OCI-LY3 (cell line): Measurements from ENCODE around the gene CLEC17A.
"Not testable (repeated sequence)": the region's sequence is repeated elsewhere in the genome, so short reads cannot be mapped to it uniquely, and the experiment has no call there.

Experiments
- H2AFZ ChIP-seq: fragments of 200-600, 300-600 bp; shearing (Covaris generic); 2 replicates; pipeline ENCODE4 v1.6.0; 2014; ENCODE audit warnings: antibody characterized with exemption, low read depth, low read length
- H3K27ac ChIP-seq: fragments of 200-600, 300-600 bp; sonication (generic); 2 replicates; pipeline ENCODE4 v1.5.1; 2014; ENCODE audit warnings: mild to moderate bottlenecking, low read length, moderate library complexity, mixed read lengths
- H3K27me3 ChIP-seq: fragments of 200-600, 300-600 bp; sonication (generic); 2 replicates; pipeline ENCODE4 v1.6.1; 2014; ENCODE audit warnings: low read depth, low read length, mixed read lengths
- H3K36me3 ChIP-seq: fragments of 200-600, 300-600 bp; sonication (generic); replicated peaks from 2 replicates; pipeline ENCODE3; 2014; ENCODE audit warnings: low read depth, low read length, mixed read lengths
- H3K4me1 ChIP-seq: fragments of 300-600, 200-600 bp; sonication (generic); 2 replicates; pipeline ENCODE4 v1.6.1; 2014; ENCODE audit warnings: low read length, mixed read lengths
- H3K4me2 ChIP-seq: fragments of 200-600, 300-600 bp; sonication (generic); 2 replicates; pipeline ENCODE4 v1.6.1; 2014; ENCODE audit warnings: low read length, mixed read lengths
- H3K4me3 ChIP-seq: fragments of 300-600, 200-600 bp; sonication (generic); 2 replicates; pipeline ENCODE4 v1.5.1; 2014; ENCODE audit warnings: antibody characterized with exemption, mild to moderate bottlenecking, low read length, moderate library complexity
- H3K79me2 ChIP-seq: fragments of 300-600, 200-600 bp; shearing (Covaris generic); 2 replicates; pipeline ENCODE4 v1.6.1; 2014; ENCODE audit warnings: mild to moderate bottlenecking, low read length, mixed read lengths
- H3K9ac ChIP-seq: fragments of 300-600, 200-600 bp; shearing (Covaris generic); 2 replicates; pipeline ENCODE4 v1.6.0; 2014; ENCODE audit warnings: mild to moderate bottlenecking, low read length, moderate library complexity
- H3K9me3 ChIP-seq: fragments of 200-600, 300-600 bp; shearing (Covaris generic); 2 replicates; pipeline ENCODE4 v1.6.1; 2014; ENCODE audit warnings: low read length, mixed read lengths; ENCODE audit not compliant: insufficient read depth
- H4K20me1 ChIP-seq: fragments of 200-600, 300-600 bp; sonication (generic); 2 replicates; pipeline ENCODE4 v1.6.1; 2016; ENCODE audit warnings: low read length, mixed read lengths; ENCODE audit not compliant: insufficient read depth
- EZH2phosphoT487 ChIP-seq: fragments of 200-600 bp; shearing (Covaris generic); IDR thresholded peaks from 2 replicates; pipeline ENCODE4 v1.6.1; 2018; ENCODE audit warnings: antibody characterized with exemption, mixed run types, low read depth
- TF ChIP-seq, protein P1 (sequence below): fragments of 200-600, 300-600 bp; sonication (generic); IDR thresholded peaks from 2 replicates; pipeline ENCODE4 v1.5.1; 2014; ENCODE audit warnings: antibody characterized with exemption, low read length, low read depth

Gene CLEC17A

DNA sequence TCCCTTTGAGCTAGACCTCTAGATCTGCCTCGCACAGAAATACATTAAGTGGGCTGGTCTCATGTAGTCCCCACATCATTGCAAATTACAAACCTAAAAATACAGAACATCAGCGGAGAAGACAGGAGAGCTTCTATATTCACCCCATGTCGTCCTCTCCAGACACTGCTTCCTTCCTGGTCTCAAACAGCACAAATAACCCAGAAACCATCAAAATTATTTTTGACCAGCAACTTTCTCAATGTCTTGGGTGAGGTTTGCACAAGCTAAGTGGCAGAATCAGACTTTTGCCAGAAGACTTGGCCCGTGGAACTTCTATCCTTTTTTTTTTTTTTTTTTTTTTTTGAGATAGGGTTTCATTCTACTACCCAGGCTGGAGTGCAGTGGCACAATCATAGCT is 28.2 kb downstream of the CLEC17A start:
- Histone ChIP-seq H2AFZ (no peak overlapping the region), H3K9ac (no peak overlapping the region), H3K79me2 (no peaks in the 10 kb centered on the region), H3K9me3 (no peaks in the 10 kb centered on the region), H3K27me3 (no peaks in the 10 kb centered on the region), H3K36me3 (peaks cover 45% of the 10 kb centered on the region), H3K27ac (no peak overlapping the region), H4K20me1 (no peaks in the 10 kb centered on the region), H3K4me3 (no peak overlapping the region), H3K4me1 (peaks cover 28% of the 10 kb centered on the region), H3K4me2 (no peak overlapping the region)
- TF ChIP-seq, protein P1, sequence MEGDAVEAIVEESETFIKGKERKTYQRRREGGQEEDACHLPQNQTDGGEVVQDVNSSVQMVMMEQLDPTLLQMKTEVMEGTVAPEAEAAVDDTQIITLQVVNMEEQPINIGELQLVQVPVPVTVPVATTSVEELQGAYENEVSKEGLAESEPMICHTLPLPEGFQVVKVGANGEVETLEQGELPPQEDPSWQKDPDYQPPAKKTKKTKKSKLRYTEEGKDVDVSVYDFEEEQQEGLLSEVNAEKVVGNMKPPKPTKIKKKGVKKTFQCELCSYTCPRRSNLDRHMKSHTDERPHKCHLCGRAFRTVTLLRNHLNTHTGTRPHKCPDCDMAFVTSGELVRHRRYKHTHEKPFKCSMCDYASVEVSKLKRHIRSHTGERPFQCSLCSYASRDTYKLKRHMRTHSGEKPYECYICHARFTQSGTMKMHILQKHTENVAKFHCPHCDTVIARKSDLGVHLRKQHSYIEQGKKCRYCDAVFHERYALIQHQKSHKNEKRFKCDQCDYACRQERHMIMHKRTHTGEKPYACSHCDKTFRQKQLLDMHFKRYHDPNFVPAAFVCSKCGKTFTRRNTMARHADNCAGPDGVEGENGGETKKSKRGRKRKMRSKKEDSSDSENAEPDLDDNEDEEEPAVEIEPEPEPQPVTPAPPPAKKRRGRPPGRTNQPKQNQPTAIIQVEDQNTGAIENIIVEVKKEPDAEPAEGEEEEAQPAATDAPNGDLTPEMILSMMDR = no peak
- no peak for TF ChIP-seq EZH2phosphoT487

GRCh38 chr19:14612242-14612641 is 29.4 kb downstream of the CLEC17A start:
- not testable (repeated sequence) for H4K20me1 ChIP-seq, H3K79me2 ChIP-seq, H3K27me3 ChIP-seq, H3K4me3 ChIP-seq, H2AFZ ChIP-seq, H3K9ac ChIP-seq, H3K9me3 ChIP-seq, H3K4me2 ChIP-seq, H3K27ac ChIP-seq
- Histone ChIP-seq H3K4me1 (peaks cover 30% of the 10 kb centered on the region), H3K36me3 (peaks cover 43% of the 10 kb centered on the region)

- TF ChIP-seq, protein P1 = no peak
- TF ChIP-seq EZH2phosphoT487 = no peak
- H3K79me2 ChIP-seq = no peaks in the 10 kb centered on the region
- no peaks in the 10 kb centered on the region for H3K27me3 ChIP-seq
- H3K4me3 ChIP-seq = no peak overlapping the region
- H3K27ac ChIP-seq = 0 out of 2 replicates have a peak overlapping the region, but pooled peaks have one; percentile 76
- no peak overlapping the region for H3K9ac ChIP-seq
- H3K36me3 ChIP-seq = peaks cover 43% of the 10 kb centered on the region
- no peaks in the 10 kb centered on the region for H4K20me1 ChIP-seq
- H2AFZ ChIP-seq = no peak overlapping the region
- H3K9me3 ChIP-seq = no peaks in the 10 kb centered on the region
- H3K4me2 ChIP-seq = no peak overlapping the region
- H3K4me1 ChIP-seq = peaks cover 30% of the 10 kb centered on the region
Measured at GRCh38 chr19:14612657-14613056, 29.8 kb downstream of the CLEC17A start.

DNA sequence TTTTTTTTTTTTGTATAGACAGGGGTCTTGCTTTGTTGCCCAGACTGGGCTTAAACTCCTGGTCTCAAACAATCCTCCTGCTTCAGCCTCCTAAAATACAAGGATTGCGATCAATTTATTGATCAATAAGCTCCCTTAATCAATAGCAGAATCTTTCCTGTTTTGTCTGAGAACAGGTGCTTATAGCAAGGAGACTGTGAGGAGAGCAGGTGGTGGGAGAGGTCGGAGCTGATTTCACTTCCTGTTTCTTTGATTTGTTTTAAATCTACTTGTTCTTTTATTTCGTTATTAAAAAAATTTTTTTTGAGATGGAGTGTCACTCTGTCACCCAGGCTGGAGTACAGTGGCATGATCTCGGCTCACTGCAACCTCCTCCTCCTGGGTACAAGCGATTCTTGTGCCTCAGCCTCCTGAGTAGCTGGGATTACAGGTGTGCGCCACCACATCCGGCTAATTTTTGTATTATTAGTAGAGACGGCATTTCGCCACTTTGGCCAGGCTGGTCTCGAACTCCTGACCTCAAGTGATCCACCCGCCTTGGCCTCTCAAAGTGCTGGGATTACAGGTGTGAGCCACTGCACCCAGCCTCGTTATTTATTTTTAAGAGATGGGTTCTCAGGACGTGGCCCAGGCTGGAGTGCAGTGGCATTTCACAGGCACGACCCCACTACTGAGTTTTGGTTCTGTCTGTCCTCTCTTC is 30.7 kb downstream of the CLEC17A start:
- peak overlapping the region; percentile 23; the same call in 1 of the 2 replicates for H3K4me3 ChIP-seq
- not testable (repeated sequence) for H3K79me2 ChIP-seq, H3K9me3 ChIP-seq, H3K27me3 ChIP-seq, H4K20me1 ChIP-seq, H2AFZ ChIP-seq
- H3K4me1 ChIP-seq = peaks cover 30% of the 10 kb centered on the region
- H3K4me2 ChIP-seq = peak overlapping the region; percentile 54
- H3K9ac ChIP-seq = peak overlapping the region; percentile 23; the same call in 1 of the 2 replicates
- H3K27ac ChIP-seq = peak overlapping the region; percentile 76
- H3K36me3 ChIP-seq = peaks cover 40% of the 10 kb centered on the region

GRCh38 chr19:14614099-14614412 is 31.2 kb downstream of the CLEC17A start:
- Histone ChIP-seq H3K4me1 (peaks cover 30% of the 10 kb centered on the region), H3K36me3 (peaks cover 43% of the 10 kb centered on the region), H2AFZ (no peak overlapping the region), H3K9me3 (peaks cover 3% of the 10 kb centered on the region), H4K20me1 (no peaks in the 10 kb centered on the region), H3K9ac (peak overlapping the region; percentile 27; the same call in 1 of the 2 replicates), H3K27ac (peak overlapping the region; percentile 76), H3K4me3 (peak overlapping the region; percentile 23; the same call in 1 of the 2 replicates), H3K79me2 (no peaks in the 10 kb centered on the region), H3K27me3 (no peaks in the 10 kb centered on the region), H3K4me2 (peak overlapping the region; percentile 54)
- TF ChIP-seq EZH2phosphoT487 = no peak
- TF ChIP-seq, protein P1 = 0 out of 2 replicates have a peak, but pooled peaks have one; percentile 7
